Right hindlimb (tissue), 1 donor: ENCODE data around the gene CFI.
"Not testable (repeated sequence)": the region's sequence is repeated elsewhere in the genome, so short reads cannot be mapped to it uniquely, and the experiment has no call there.

ENCODE experiments used
- DNase-seq: peaks from one replicate; pipeline ENCODE4 v3.0.0-alpha.2; 2018

CFI gene

DNA sequence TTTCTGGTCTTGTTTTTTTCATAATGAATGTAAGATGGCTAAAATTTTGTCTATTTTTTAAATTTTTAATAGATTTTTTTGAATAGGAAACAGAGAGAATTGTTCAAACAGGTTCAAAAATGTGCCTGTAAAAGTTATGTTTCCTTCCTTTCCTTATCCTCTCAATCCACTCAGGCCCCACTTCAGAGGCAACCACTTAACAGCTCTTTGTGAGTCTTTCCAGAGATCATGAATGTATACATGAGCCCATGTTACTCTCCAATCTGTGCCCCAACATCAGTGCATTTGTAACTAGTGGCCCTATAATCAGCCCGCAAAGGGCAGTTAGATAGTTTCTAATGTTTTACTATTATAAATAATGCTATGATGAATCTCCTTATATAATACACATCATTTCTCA is 14.0 kb downstream of the CFI start:
- no peak for DNase-seq

DNA sequence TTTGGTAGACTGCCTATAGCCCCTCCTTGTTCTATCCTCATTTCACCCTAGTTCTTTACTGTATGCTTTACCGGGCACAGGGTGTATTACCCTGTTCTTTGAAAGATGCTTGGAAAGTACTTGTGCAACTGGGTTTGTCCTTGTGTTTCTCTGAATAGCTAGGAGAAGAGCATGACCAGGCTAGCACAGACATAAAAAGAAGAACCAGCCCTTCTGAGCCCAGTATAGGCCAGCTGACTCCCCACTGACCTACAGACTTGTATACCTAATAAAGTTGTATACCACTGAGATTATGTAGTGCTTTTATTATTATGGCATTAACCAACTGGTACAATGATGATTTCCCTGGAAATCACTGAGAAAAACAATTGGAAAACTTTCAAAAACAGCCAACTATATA is 15.0 kb downstream of the CFI start:
- DNase-seq, result no peak

DNA sequence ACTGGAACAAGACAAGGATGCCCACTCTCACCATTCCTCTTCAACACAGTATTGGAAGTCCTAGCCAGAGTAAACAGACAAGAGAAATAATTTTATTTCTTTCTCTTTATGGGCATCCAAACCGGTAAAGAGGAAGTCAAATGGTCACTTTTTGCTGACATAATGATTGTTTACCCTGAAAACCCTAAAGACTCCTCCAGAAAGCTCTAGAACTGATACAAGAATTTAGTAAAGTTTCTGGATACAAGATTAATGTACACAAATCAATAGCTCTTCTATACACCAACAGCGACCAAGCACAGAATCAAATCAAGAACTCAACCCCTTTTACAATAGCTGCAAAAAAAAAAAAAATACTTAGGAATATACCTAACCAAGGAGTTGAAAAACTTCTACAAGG is 19.7 kb downstream of the CFI start:
- DNase-seq, result not testable (repeated sequence)

DNA sequence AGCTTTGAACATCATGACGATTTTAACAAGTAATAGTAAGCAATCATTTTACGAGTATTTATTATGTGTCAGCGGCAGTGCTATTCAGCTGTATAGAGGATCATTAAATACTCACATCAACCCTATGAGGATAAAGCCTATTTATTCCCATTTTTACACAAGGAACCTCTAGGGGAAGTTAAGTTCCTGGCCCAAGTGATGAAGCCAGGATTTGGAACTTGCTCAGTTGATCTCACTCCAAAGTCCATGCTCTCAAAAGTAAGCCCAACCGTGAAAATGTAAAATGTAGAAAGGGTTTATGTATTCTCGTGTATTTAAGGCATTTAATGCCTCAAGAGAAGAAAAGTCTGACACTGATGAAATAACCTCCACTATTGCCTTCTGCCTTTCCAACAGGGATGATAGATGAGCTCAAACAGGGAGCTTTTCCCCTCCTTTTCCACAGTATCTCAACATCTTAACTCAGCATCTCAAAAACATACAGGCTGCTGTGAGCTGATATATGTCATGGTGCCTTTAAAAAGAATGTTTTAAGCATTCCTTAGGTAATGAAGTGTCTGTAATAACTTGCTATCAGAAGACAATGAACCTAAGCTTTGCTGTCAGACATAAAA is 36.9 kb downstream of the CFI start:
- DNase-seq, result no peak

DNA sequence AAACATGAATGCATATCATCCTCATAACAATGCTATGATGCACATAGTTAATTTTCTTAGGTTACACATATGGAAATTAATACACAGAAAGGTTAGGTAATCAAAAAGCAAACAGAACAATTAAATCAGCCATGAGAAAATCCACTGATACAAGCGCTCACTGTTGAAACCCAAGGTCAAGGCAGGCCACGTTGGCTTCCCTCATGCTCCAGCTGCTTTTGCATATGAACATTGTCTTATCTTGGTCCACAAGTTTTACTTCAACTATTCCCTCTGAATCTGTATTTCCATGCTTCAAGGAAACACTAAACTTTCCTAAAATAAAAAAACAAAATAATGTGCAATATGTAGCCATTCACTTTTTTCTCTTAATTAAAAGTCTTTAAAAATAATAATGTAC is 37.4 kb downstream of the CFI start:
- DNase-seq, result no peak

DNA sequence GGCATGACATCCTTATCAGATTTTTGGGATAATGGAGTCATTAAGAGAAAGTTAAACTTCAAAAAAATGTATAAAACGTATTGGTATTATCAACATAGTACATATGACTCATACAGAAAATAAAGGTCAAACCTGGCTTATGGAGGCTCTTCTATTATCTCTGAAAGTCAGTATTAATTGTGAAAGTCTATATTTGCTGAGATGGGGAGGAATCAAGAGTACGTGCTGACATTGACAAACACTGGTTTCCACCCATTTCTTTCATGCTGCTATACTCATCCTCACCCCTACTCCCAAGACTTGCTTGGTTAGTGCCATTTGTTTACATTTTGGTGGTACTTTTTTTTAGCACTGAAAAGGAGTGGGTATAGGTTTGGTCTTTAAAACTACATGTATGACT is 41.1 kb downstream of the CFI start:
- no peak for DNase-seq

DNA sequence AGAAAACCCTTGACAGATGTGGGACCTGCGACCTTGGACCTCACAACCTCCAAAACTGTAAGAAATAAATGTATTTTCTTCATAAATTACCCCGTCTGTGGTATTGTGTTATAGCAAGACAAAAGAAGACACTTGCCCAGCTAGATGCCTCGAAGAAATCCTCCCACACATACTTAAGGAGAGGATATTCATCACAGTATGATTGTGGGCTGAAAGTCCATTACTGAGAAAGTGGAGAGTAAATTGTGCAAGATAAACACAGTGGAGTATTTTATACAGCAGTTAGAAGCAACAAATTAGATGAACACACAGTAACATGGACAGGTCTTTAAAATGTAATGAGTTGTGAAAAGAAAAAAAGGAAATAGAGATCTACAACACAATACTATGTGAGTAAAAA is 46.1 kb downstream of the CFI start:
- no peak for DNase-seq

DNA sequence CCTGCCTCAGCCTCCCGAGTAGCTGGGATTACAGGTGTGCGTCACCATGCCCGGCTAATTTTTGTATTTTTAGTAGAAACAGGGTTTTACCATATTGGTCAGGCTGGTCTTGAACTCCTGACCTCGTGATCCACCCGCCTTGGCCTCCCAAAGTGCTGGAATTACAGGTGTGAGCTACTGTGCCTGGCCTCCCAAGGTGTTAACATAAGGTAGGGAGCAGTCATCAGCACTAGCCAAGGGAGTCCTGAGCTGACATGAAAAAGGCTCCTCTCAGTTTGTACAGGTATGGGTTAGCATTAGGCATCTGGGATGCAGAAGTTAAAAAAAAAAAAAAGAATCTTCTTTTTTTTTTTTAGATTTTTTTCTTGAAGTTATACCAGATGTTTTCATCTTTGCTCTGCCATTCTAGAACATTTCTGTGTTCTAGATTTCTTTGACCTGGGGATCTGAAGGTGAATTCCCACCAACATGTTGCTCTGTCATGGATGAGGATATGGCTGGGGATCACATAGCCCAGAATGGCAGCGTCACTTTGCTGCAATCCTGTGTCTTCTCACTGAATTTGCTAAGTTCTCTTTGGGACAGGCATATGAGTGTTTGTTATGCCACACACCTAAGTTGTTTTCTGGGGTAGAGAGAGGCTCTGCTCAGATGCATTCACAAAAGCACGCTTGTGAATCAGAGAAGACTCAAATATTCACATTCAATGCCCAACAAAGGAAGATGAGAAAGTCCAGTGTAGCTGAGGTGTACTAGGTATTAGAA is 47.5 kb downstream of the CFI start:
- no peak for DNase-seq

DNA sequence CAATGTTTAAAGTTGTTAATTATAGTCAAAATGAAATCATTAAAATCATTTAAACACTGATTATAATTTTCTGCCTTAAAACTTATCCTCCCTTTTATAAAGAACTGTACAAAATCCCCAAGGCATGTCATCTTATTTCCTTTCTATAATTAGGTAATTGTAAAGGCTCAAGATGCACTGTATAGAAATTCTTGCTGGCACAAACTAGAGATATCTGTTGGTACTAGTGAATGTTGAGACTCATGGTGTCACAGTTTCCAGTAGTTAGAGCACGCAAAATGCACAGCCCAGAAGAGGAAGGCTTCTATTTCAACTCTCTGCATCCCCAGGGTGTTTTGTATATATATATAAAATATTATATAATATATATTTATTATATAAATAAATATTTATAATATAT is 49.3 kb downstream of the CFI start:
- no peak for DNase-seq

DNA sequence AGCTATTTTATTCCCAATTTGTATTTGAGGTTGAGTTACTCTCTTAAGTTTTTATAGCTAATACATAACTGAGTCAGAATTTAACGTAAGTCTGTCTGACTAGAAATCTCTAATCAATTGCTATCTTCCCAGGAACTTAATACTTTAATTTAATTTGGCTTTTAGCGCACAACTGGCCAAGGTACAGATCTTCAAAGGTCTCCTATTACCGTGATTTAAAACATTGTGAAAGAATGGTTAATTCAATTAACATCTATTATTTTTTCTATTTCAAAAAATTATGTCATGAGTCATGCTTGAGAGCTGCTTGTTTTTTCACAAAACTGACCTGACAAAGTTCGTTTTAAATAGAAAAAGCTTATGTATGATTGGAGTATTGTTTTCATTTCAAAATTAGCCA is 49.9 kb downstream of the CFI start:
- no peak for DNase-seq

DNA sequence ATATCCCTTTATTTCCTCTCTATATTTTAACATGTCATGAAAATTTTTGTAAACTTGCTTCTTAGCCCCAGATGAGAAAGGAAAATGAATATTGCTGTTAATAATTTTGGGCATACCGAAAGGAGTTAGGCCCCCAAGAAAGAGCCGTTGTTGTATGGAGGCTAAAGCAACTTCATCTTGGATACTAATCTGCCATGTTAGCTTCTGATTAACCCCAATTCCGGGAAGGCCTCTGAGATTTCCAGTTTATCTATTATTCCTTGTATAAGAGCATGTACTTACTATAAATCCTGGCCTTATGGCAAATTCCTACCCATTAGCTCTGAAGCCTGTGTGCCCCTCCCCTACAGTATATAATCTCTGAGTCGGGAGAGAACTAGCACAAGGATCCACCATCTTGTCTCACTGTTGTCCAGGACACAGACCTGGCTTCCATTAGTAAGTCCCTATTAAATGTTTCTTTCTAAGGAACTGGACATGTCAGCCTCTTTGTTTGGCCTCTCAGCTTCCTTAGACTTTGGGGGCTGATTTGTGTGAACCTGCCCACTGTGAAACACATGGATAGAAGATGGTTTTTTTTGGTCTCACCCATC is 51.1 kb downstream of the CFI start:
- DNase-seq, result no peak

DNA sequence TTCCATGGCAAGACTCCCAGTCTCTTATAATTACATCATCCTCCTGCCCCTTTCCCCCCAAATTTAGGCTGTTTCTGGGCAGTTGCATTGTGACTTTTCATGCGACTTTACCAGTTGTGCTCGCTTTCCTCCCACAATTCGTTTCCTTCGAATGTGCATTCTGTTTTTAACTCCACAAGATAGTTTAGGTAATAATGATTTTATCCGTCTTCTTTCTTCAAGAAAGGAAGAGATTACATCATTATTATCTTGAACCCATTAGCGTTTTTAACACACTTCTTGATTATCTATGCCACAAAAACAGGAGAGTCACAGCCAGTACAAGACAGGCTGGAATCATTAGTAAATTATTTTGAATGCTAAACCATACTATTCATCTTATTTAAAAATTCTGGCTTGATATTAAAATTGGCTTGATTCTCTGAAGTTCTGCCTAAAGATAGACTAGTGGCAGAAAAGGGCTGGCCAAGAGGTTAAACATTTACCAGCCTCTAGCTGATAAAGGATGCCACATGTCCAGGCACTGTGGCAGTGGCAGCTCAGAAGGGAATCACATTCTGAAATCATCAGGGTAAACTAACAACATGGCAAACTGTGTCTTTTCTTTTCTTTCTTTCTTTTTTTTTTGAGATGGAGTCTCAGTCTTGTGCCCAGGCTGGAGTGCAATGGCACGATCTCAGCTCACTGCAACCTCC is 52.3 kb downstream of the CFI start:
- no peak for DNase-seq

DNA sequence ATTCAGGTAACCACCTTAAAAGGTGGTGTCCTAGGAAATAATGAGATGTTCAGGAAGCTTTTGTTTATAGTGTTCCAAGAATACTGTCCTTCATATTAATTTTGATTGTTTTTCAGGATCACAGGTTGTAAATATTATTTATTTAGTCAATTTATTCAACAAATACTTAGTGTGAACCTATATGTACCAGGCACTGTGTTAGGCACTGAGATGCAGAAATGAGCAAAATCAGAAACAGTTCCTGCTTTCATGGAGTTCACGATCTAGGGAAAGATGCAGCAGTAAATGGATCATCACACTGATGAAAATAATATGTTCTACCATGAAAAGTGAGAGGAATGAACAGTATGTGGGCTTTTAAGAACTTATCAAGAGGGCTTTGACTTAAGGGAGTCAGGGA is 53.7 kb downstream of the CFI start:
- no peak for DNase-seq

DNA sequence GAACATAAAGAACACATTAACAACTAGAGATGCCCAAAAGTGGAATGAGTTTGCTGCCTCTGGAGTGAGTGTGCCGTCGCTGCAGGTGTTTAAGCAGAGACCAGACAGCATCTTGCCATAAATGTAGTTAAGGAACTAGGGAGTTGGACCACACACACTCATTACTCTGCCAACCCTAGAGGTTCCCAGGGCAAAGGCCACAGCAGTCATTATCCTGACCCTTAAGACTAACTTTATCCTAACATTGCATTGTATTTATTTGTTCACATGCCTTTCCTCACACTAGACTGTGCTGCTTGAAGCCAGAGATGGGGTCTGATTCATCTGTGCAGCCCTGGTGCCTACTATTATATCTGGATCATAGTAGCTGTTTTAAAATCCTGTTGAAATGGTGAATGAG is 55.1 kb downstream of the CFI start:
- no peak for DNase-seq

DNA sequence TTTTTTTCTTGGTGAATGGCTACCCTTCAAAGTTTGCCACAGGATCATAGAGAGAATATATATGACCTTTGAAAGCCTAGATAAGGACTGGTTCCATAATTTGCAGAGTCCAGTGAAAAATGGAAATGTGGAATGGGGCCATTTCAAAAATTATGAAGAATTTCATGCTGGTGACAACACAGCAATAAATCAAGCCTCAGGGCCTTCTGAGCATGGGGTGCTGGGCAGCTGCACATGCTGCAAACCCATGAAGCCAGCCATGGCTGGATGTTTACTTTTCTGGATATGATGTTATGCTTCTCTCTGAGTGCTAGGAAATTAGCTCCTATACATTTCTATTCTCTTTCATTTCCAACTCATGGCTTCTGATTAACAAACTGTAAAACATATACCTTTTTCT is 56.0 kb downstream of the CFI start:
- no peak for DNase-seq

DNA sequence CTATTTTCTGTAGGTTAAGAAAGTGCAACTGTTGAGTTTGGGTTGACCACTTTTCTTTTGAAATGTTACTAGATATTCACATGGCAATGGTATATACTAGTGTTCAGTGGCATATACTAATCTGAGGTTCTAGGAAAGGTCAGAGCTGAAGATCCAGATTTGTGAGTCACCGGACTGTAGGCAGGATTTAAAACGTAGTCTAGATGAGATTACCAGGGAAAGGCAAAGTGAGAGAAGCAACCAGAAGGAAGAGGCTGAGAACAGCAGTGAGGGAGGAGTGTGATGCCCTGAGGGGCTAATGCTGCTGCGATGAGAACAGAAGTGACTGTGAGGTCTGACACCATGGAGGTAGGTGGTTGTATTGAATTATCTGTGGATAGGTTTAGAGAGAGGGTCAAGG is 62.3 kb downstream of the CFI start:
- DNase-seq, result no peak

DNA sequence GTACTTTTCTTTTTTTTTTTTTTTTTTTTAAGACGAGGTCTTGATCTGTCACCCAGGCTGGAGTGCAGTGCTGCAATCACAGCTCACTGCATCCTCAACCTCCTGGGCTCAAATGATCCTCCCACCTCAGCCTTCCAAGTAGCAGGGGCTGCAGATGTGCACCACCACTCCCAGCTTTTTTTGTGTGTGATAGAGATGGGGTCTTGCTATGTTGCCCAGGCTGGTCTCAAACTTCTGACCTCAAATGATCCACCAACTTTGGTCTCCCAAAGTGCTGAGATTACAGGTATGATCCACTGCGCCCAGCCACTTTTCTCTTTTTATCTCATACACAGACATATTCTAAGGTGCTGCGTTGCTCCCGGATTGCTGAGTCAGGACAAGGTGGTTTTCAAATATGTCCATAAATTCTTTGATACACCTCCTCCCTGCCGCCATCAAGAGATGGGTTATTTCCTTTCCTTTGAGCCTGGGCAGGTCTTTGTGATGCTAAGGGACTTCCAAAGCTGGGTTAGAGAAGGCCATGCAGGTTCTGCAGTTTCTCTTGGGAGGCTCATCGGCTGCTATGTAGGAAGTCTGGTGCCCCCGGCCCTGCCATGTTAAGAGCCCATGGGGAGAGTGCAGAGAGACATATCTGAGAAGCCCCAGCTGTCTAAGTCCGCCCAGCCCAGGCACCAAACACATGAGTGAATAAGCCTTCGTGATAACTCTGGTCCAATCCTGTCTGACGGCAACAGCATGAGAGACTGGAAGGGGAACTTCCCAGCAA is 63.5 kb downstream of the CFI start:
- no peak for DNase-seq

DNA sequence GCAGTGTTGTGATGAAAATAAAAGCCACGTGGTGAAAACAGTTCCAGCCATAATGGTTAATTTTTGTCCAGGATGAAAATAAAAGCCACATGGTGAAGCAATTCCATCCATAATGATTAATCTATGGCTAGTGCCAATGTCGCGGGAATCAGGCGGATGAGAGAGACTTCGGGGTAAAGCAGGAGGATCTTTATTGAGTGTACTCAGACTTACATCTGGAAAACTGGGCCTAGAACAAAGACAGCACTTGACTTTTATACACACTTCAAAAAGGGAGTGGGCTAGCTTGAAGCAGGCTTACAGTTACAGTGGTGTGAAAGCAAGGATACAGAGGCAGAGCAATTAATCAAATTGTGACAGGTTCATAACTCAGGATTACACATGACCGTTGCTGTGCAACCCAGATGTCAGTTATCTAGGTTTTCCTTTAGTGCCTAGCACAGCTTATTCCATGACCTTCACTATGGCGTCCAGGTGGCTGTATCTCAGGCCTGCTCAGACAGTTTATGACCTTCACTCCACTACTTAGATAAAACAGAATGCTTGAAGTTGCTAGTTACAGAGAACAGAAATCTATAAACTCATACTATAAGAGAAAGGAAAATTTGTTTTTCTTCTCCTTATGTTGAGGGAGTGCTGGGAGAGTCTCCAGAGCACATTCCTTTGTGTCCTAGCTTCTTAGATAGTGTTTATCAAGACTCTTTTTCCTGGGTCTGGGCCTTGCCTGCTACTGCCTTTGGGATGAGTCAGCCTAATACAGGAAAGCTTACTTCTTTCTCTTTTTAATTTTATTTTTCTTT is 66.0 kb downstream of the CFI start:
- no peak for DNase-seq

DNA sequence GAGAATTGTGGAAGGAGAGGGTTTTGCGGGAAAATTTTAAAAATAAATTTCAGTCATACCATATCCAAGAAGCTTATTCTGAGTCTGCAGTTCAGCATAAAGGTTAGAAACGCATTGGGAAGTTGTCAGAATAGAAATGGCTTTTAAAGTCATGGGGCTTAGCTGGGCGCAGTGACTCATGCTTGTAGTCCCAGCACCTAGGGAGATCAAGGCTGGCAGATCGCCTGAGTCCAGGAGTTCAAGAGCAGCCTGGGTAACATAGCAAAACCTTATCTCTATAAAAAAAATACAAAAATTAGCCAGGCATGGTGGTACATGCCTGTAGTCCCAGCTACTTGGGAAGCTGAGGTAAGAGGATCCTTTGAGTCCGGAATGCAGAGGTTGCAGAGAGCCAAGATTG is 68.1 kb downstream of the CFI start:
- no peak for DNase-seq

DNA sequence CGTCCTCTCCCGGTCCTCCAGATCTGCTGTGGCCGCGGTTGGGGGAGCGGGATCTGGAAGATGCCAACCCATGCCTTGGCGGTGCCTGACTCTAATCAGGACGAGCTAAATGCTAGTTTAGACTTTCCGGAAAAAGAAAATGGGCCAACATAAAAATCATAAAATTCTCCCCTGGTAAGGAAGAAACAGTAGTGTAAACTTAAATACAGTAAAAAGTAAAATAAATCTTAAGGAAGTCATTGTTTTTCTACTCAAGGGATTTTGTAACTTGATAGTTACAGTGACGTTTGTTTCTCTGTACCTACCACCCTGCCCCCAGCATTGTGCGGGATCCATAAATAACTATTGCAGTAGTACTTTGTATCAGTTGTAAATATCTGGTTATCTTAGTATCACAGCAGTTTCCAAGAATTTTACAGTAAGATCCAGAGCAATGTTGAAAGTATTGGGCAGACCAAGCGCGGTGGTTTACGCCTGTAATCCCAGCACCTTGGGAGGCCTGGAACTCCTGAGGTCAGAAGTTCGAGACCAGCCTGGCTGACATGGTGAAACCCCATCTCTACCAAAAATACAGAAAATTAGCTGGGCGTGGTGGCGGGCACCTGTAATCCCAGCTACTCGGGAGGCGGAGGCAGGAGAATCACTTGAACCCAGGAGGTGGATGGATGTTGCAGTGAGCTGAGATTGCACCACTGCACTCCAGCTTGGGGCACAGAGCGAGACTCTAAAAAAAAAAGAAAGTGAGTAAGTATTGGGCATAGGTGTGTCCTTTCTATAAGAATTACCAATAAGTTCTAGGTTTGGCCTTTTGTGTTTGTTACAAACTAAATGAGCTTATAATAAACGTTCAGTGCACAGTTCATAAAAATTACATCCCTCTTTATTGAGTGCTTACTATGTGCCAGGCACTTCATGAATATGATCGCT is 70.9 kb downstream of the CFI start:
- DNase-seq, result no peak
